T-helper 1 cell treated with Interleukin-12 subunit alpha and Interleukin-12 subunit beta and Interleukin-4 antibody, amounts not matched to agents 30 ng/mL and 1 ng/mL, for 36 hours (primary cell): ENCODE data around the gene AHCYL2. TPM values are rescaled to one million over a fixed set of nuclear protein-coding genes. Genes with fewer than 3 reads are reported as not detected.

Source experiments
- intact Hi-C: fragments of 100-400 bp; cut with micrococcal nuclease; formaldehyde crosslinking; loops from one replicate; pipeline ENCODE4 v1.15.1; 2024
- total RNA-seq: library from RNA; stranded (reverse); gene quantifications from 2 replicates; pipeline ENCODE4 v1.2.3, GENCODE V29; 2022

AHCYL2 gene
- total RNA-seq, 1 donor from 2014 or later: 26.0 TPM

DNA sequence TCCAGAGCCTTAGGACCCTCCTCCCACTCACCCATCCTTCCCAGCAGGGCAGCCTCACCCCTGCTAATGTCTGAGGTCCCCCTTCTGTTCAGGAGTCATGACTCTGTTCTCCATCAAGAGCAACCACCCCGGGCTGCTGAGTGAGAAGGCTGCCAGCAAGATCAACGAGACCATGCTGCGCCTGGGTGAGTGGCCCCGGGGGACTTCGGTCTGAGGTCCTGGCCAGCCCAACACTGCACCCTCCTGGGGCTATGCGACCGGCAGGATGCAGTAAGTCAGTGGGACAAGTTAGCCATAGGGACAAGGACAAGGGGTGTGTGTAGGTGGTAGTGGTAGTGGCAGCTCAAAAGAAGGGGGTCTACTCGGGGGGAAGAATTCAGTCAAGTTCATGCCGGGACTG lies 16.2 kb upstream of the AHCYL2 start:
- intact Hi-C loops: no loop called here

DNA sequence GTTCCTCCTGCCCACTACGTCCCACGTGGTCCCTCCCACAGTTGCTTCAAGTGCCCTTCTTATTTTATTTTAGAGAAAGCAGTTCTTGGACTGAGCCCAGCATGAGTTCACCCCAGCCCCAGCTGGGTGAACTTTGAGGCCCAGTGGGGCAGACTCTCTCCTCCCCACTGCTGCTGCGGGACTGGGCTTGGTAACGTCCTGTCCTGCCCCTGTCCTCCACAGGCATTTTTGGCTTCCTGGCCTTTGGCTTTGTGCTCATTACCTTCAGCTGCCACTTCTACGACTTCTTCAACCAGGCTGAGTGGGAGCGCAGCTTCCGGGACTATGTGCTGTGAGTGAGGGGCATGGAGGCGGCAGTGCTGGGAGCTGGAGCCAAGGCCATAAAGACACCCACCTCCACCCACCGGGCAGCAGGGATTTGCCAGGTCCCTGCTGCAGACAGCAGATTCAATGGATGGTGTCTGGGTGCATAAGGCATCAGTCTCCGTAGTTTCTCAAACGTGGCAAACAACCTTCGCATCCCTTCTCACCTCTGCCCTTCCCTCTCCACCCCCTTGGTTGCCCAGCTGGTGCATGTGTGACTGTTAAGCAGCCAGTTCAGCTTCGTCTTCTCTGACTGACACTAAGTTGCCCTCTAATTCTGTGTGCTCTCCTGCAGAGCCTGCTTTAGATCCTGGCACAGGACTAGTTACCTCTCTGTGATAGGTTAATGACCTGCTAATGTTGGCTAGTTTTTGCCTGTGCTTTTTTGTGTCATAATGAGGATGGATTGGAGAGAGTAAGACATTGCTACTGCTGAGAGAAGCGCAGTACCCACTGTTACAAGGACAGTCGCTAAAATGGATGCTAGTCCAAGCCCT lies 15.5 kb upstream of the AHCYL2 start:
- intact Hi-C loops: no loop called here

DNA sequence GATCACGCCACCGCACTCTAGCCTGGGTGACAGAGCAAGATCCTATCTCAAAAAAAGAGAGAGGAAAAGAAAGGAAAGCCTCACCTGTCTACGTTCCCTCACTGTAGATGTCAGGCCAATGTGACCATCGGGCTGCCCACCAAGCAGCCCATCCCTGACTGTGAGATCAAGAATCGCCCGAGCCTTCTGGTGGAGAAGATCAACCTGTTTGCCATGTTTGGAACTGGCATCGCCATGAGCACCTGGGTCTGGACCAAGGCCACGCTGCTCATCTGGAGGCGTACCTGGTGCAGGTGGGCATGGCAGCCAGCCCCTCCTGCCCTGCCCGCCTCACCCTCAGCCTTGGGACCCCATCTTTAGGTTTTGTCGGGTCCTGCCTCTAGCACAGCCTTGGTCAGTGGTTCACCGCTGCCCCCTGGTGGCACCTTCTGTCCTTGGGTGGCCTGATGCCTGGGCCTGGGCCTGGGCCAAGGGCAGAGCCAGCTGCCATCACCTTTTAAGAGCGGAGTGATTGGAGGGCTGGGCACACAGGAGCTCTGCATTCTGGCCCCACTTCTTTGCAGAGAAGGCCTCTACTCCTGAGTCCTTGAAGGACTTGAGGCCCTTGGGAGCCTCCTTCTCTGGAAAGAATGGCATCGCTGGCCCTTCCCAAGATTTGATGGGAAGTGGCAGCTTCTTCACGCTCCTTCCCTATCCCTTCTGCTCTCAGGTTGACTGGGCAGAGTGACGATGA lies 14.4 kb upstream of the AHCYL2 start:
- intact Hi-C loops: loop anchor here (1.0 to 5.0 kb wide), 3 partner anchors 46 to 306 kb away; no protein-coding TSS in a partner anchor

DNA sequence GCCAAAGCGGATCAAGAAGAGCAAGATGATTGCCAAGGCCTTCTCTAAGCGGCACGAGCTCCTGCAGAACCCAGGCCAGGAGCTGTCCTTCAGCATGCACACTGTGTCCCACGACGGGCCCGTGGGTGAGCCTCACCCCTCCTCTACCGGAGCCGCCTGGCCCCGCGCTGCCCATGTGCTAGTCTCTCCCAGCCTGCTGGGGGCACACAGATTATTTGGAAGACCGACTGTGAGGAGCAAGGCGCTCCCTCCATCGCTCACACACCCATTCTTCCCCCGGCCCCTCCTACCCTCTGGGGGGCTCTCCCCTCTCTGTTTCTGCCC lies 13.9 kb upstream of the AHCYL2 start:
- intact Hi-C loops: loop anchor here (1.0 to 5.0 kb wide), 3 partner anchors 47 to 307 kb away; no protein-coding TSS in a partner anchor

DNA sequence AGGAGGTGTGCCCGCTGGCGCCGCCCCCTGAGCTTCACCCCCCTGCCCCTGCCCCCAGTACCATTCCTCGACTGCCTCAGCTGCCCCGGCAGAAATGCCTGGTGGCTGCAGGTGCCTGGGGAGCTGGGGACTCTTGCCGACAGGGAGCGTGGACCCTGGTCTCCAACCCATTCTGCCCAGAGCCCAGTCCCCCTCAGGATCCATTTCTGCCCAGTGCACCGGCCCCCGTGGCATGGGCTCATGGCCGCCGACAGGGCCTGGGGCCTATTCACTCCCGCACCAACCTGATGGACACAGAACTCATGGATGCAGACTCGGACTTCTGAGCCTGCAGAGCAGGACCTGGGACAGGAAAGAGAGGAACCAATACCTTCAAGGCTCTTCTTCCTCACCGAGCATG lies 12.7 kb upstream of the AHCYL2 start:
- intact Hi-C loops: loop anchor here (5.0 kb wide), 1 partner anchor 120 kb away; no protein-coding TSS in a partner anchor

DNA sequence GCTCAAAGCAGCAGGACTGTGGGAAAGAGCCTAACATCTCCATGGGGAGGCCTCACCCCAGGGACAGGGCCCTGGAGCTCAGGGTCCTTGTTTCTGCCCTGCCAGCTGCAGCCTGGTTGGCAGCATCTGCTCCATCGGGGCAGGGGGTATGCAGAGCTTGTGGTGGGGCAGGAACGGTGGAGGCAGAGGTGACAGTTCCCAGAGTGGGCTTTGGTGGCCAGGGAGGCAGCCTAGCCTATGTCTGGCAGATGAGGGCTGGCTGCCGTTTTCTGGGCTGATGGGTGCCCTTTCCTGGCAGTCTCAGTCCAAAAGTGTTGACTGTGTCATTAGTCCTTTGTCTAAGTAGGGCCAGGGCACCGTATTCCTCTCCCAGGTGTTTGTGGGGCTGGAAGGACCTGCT lies 12.2 kb upstream of the AHCYL2 start:
- intact Hi-C loops: loop anchor here (5.0 kb wide), 1 partner anchor 120 kb away; no protein-coding TSS in a partner anchor

DNA sequence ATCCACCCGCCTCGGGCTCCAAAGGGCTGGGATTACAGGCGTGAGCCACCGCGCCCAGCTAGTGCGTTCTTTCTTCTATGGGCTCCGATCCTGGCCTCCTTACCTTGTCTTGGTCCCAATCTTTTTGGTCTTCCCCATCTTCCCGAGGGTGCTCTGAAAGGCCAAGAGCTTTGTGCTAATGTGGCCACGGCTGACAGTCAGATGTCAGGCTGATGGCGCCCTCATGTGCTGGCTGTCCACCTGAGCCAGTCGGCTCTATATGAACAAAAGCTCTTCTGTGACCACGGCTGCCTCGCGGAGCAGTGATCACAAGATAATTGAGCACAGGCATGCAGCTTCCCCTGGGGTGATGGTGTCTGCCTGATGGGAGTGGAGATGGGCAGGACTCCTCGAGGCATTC lies 11.0 kb upstream of the AHCYL2 start:
- intact Hi-C loops: loop anchor here (5.0 kb wide), 1 partner anchor 122 kb away; no protein-coding TSS in a partner anchor

DNA sequence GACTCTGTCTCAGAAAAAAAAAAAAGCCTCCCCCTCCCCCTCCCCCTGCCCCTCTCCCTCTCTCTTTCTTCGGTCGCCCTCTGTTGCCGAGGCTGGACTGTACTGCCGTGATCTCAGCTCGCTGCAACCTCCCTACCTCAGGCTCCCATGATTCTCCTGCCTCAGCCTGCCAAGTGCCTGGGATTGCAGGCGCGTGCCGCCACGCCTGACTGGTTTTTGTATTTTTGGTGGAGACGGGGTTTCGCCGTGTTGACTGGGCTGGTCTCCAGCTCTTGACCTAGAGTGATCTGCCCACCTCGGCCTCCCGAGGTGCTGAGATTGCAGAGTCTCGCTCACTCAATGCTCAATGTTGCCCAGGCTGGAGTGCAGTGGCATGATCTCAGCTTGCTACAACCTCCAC lies 9.1 kb upstream of the AHCYL2 start:
- intact Hi-C loops: loop anchor here (5.0 kb wide), 1 partner anchor 422 kb away; no protein-coding TSS in a partner anchor

DNA sequence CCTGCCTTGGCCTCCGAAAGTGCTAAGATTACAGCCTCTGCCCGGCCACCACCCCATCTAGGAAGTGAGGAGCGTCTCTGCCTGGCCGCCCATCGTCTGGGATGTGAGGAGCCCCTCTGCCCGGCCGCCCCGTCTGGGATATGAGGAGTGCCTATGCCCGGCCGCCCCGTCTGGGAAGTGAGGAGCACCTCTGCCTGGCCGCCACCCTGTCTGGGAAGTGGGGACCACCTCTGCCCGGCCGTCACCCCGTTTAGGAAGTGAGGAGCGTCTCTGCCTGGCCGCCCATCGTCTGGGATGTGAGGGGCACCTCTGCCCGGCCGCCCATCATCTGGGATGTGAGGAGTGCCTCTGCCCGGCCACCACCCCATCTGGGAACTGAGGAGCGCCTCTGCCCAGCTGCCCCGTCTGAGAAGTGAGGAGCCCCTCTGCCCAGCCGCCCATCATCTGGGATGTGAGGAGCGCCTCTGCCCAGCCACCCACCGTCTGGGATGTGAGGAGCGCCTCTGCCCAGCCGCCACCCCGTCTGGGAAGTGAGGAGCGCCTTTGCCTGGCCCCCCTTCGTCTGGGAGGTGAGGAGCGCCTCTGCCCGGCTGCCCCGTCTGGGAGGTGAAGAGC lies 8.6 kb upstream of the AHCYL2 start:
- intact Hi-C loops: loop anchor here (5.0 kb wide), 1 partner anchor 421 kb away; no protein-coding TSS in a partner anchor

DNA sequence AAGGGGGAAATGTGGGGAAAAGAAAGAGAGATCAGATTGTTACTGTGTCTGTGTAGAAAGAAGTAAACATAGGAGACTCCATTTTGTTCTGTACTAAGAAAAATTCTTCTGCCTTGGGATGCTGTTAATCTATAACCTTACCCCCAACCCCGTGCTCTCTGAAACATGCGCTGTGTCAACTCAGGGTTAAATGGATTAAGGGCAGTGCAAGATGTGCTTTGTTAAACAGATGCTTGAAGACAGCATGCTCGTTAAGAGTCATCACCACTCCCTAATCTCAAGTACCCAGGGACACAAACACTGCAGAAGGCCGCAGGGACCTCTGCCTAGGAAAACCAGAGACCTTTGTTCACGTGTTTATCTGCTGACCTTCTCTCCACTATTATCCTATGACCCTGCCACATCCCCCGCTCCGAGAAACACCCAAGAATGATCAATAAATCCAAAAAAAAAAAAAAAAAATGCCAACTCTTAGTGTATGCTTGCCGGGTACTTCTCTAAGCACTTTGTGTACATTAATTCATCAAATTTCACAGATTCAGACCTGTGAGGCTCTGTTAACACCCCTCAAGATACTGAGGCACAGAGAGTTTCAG lies 7.9 kb upstream of the AHCYL2 start:
- intact Hi-C loops: loop anchor here (5.0 kb wide), 1 partner anchor 420 kb away; no protein-coding TSS in a partner anchor

DNA sequence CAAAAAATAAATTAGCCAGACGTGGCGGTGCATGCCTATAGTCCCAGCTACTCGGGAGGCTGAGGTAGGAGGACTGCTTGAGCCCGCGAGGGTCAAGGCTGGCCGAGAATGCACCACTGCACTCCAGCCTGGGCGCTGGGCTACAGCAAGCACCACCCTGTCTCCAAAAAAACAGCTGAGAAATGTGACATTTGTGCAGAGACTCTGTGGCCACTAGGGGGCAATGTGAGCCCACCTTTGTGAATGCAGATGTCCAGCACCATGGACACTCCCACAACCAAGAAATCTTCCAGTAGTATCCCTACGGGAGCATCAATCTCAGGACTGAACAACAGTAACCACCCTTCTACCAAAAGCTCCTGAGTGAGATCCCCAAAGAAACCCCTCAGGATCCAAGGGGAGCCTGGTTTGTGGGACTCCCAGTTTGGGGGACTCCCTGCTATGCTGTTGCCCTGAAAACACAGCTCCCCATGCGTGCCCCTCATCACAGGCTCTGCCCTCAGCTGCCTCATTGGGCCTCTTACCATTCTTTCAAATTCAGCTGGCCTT lies 6.2 kb upstream of the AHCYL2 start:
- intact Hi-C loops: loop anchor here (1.0 to 5.0 kb wide), 5 partner anchors 8 to 419 kb away; no protein-coding TSS in a partner anchor

DNA sequence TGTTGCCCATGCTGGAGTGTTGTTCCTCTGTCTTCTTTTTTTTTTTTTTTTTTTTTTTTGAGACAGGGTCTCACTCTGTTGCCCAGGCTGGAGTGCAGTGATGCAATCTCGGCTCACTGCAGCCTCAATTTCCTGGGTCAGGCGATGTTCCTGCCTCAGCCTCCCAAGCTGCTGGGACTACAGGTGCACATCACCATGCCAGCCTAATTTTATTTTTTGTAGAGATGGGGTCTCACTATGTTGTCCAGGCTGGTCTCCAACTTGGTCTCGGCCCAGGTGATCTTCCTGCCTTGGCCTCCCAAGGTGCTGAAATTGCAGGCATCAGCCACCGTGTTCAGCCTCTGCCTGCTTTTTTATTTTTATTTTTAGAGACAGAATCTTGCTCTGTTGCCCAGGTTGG lies 5.7 kb upstream of the AHCYL2 start:
- intact Hi-C loops: loop anchor here (5.0 kb wide), 1 partner anchor 418 kb away; no protein-coding TSS in a partner anchor

DNA sequence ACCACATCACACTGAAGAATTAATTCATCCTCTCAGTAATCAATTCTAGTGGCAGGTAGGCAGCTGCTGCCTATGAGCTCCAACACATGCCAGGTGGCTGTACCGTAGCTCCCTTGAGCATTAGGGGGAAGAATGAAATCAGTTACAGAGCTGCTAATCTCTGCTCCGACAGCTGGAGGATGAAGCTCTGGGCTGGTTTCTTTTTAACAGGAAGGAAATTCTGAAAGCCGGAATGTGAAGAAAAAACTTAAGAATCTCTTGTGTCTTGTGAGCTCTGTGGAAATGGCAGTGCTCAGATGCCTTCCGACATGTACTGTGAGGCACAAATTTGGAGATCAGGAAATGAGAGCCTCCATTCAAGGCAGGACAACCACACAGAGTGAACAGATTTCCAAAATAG lies 2.8 kb upstream of the AHCYL2 start:
- intact Hi-C loops: loop anchor here (5.0 to 10.0 kb wide), 3 partner anchors 880 to 1827 kb away; partner anchors contain the start of genes RBM28, SSMEM1, TMEM209 and ZNF800

DNA sequence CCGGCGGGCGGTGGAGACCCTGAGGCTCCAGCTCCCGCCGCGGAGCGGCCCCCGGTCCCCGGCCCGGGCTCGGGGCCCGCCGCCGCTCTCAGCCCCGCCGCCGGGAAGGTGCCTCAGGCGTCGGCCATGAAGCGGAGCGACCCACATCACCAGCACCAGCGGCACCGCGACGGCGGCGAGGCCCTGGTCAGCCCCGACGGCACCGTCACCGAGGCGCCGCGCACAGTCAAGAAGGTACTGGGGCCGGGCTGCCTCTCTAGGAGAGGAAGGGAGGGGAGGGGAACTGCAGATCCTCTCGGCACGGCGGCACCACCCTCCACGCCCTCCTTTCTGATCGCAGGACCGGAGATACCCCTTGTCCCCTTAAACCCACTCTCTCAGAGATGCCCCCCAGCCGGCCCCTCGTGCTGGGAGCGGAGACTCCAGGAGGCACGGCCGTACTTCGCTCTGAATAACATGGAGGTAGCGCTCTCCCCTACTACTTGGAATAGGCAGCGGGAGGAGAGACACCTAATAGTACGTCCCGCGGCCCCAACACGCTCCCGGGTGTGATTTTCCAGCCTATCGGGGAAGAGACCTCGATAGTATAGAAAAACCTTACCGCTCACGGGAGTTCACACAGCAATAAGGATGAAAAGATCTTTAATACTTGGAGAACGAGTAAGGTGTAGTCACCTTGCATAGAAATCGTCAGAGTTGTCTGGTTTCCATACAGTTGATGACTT lies 538 bp downstream of the AHCYL2 start:
- intact Hi-C loops: loop anchor here (1.0 to 10.0 kb wide), 13 partner anchors 117 to 1883 kb away; partner anchors contain the start of genes ARF5, COPG2, HILPDA and IMPDH1

DNA sequence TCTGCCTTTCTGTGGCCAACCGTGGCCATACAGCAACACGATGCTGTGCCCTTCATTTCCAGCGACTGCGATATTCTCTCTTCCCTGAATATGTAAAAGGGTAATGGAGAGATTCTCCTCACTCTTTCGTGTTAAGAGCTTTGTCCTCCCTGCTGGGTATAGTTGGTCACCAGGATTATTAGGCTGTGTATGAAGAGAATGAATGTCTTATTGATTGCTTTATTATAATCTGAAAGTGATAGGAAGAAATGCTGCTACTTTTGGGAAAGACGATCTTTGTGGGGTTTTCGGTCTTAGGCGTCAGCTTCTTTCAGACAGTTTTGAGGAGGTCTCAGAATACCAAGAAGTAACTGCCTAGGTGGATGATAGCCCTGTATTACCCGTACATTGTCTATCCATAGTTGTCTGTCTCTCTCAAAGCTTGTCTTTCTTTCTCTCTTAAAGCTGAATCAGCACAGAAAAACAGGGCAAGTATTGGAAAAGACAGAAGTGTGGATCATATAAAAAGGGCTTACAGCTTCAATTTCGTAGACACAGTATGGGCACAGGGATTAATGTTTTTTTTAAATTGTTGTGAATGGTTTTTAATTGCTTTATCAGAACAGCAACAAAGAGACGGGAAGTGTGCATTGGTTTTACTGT lies 1.2 kb downstream of the AHCYL2 start:
- intact Hi-C loops: loop anchor here (1.0 to 10.0 kb wide), 14 partner anchors 8 to 1883 kb away; partner anchors contain the start of genes ARF5, COPG2, HILPDA and IMPDH1

DNA sequence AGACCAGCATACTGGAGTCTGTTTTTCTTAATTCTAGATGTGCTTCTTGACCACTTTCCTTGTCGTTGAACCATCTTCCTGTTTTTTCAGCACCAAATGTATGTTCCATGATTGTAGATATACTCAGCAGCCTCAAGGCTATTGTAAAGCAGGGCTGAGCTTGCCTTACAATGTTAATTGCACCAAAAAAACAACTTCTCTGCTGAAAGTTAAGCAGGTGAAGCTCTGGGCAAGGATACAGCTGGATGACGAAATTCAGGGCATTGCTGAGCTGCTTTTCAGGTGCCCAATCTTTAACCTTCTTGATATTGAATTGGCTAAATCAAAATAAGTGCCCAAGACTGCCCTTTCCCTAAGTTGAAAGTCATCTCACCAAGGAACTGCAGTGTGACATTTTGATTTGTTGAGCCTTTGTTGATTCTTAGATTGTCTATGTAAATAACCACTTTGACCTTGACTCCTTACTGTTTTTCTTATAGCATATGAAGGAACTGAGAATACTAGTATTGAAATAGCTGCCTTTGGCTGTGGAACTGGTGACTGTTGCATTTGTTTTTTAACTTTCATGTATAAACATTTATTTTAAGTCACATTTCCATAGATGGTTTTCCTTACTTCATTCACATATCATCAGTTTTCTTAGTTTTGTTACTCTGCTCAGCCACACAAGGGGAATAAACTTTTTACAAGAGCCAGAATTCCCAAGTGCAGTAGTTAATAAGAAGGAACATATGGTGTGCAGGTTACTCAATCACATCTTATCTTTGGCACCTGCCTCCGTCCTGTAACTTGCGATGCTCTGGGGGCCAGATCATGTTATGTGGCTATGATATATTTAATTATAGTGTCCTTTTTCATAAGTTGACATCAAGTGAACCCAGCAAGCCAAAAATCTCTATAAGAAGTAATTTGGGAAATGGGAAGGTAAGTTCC lies 3.1 kb downstream of the AHCYL2 start:
- intact Hi-C loops: loop anchor here (10.0 kb wide), 2 partner anchors 977 to 1833 kb away; partner anchors contain the start of genes SSMEM1, TMEM209 and ZNF800

DNA sequence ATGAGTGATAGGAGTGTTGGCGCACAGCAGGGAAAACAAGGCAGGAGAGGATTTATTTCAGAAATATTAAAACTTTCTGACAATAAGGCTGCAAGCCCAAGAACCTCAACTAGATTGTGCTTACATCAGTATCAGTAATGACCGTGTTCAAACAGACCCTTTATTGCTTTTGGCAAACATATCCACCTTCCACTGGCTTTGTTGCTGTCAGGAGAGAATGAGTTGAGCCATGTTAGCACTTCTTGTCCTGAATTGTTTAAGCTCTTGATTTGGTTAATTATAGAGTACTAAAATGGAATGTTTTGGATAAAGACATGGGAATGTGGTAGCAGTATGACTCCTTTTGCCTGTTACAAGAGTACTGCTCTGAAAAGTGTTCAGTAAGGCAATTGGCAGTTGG lies 3.8 kb downstream of the AHCYL2 start:
- intact Hi-C loops: loop anchor here (10.0 kb wide), 2 partner anchors 976 to 1834 kb away; partner anchors contain the start of genes SSMEM1, TMEM209 and ZNF800

DNA sequence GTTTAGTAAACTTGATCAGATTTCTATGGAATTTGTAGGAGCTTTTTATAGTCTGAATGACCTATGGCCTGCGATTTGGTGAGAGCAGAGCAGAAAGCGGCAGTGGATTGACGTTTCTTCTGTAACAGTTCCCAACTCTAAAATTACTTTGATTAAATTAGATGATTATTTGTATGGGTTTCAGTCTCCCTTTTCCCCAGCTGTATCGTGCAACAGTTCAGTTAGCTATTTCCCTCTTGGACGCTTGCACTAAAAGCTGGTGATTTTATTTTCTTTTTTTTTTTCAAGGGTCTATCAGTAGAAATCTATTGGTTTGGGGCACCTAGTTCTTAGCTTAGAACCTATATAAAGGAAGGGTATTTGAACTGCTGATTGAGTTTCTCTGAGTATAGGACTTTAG lies 6.8 kb downstream of the AHCYL2 start:
- intact Hi-C loops: no loop called here
